ENCODE measurements around the gene GRIK4. TPM values are rescaled to one million over a fixed set of nuclear protein-coding genes. Genes with fewer than 3 reads are reported as not detected.

GRIK4 gene
- total RNA-seq, 3 donors from 2014 or later (not counting 1 experiment from before 2014, with no cell fraction given), result 2.2 to 32.3 (median 21.9) TPM

- H3K27ac ChIP-seq (ENCODE audit: low read length), result no peak overlapping the region
- Mint-ChIP-seq H3K4me1 (no peaks in the 10 kb centered on the region), H3K4me3 (no peak overlapping the region), H3K27me3 (ENCODE audit: low read depth in 2 of 2) (peaks cover 0 to 41% of the 10 kb centered on the region in 2 donors), H3K27ac (no peak overlapping the region), H3K36me3 (no peaks in the 10 kb centered on the region), H3K9me3 (no peaks in the 10 kb centered on the region)
- no peak for TF ChIP-seq CTCF (IDR thresholded peaks at IDR 0.05)
- ATAC-seq (no peak), DNase-seq (no peak)
- no peaks in the 10 kb centered on the region for H3K27me3 ChIP-seq (ENCODE audit: control insufficient read depth, insufficient read depth, low read length)
- 91% methylated on average over 6 of the region's 6 CpGs for WGBS (ENCODE audit: insufficient coverage)
- no peak overlapping the region for H3K4me3 ChIP-seq (ENCODE audit: low read length)
- H3K36me3 ChIP-seq (ENCODE audit: control insufficient read depth, insufficient read depth, low read length), result no peaks in the 10 kb centered on the region
- no peaks in the 10 kb centered on the region for H3K4me1 ChIP-seq (ENCODE audit: control insufficient read depth, insufficient read depth, low read length)
- no peaks in the 10 kb centered on the region for H3K9me3 ChIP-seq (ENCODE audit: control insufficient read depth, insufficient read depth, low read length)
- intact Hi-C loops (cut with micrococcal nuclease), result no loop called here
Measured at GRCh38 chr11:120972621-120973020, 461.1 kb downstream of the GRIK4 start.

GRCh38 chr11:120973501-120973900, 462.0 kb downstream of the GRIK4 start:
- ATAC-seq (no peak), DNase-seq (no peak)
- Mint-ChIP-seq H3K4me1 (no peaks in the 10 kb centered on the region), H3K27me3 (ENCODE audit: low read depth in 2 of 2) (peaks cover 0 to 50% of the 10 kb centered on the region in 2 donors), H3K27ac (no peak overlapping the region), H3K36me3 (no peaks in the 10 kb centered on the region), H3K4me3 (no peak overlapping the region), H3K9me3 (no peaks in the 10 kb centered on the region)
- H3K9me3 ChIP-seq (ENCODE audit: control insufficient read depth, insufficient read depth, low read length), result no peaks in the 10 kb centered on the region
- intact Hi-C loops (cut with micrococcal nuclease), result no loop called here
- H3K36me3 ChIP-seq (ENCODE audit: control insufficient read depth, insufficient read depth, low read length), result no peaks in the 10 kb centered on the region
- no peak for TF ChIP-seq CTCF (IDR thresholded peaks at IDR 0.05)
- no peaks in the 10 kb centered on the region for H3K4me1 ChIP-seq (ENCODE audit: control insufficient read depth, insufficient read depth, low read length)
- H3K27me3 ChIP-seq (ENCODE audit: control insufficient read depth, insufficient read depth, low read length), result no peaks in the 10 kb centered on the region
- no peak overlapping the region for H3K27ac ChIP-seq (ENCODE audit: low read length)
- 85% methylated on average over 7 of the region's 7 CpGs for WGBS (ENCODE audit: insufficient coverage)
- H3K4me3 ChIP-seq (ENCODE audit: low read length), result no peak overlapping the region

- H3K9me3 Mint-ChIP-seq, result no peaks in the 10 kb centered on the region
- no peak overlapping the region for H3K27ac ChIP-seq (ENCODE audit: low read length)
- no peak overlapping the region for H3K27ac Mint-ChIP-seq
- H3K27me3 ChIP-seq (ENCODE audit: control insufficient read depth, insufficient read depth, low read length), result no peaks in the 10 kb centered on the region
- TF ChIP-seq CTCF (IDR thresholded peaks at IDR 0.05), result no peak
- H3K4me3 ChIP-seq (ENCODE audit: low read length), result no peak overlapping the region
- H3K4me3 Mint-ChIP-seq, result no peak overlapping the region
- 77% methylated on average over 9 of the region's 9 CpGs for WGBS (ENCODE audit: insufficient coverage)
- H3K27me3 Mint-ChIP-seq (ENCODE audit: low read depth in 2 of 2), result peaks cover 0 to 55% of the 10 kb centered on the region in 2 donors
- ATAC-seq, result no peak
- H3K4me1 Mint-ChIP-seq, result no peaks in the 10 kb centered on the region
- no peaks in the 10 kb centered on the region for H3K9me3 ChIP-seq (ENCODE audit: control insufficient read depth, insufficient read depth, low read length)
- DNase-seq, result no peak
- H3K36me3 Mint-ChIP-seq, result no peaks in the 10 kb centered on the region
- no peaks in the 10 kb centered on the region for H3K4me1 ChIP-seq (ENCODE audit: control insufficient read depth, insufficient read depth, low read length)
- H3K36me3 ChIP-seq (ENCODE audit: control insufficient read depth, insufficient read depth, low read length), result no peaks in the 10 kb centered on the region
- intact Hi-C loops (cut with micrococcal nuclease), result no loop called here
Measured at GRCh38 chr11:120974466-120974865, 462.9 kb downstream of the GRIK4 start.

- Histone ChIP-seq H3K36me3 (ENCODE audit: control insufficient read depth, insufficient read depth, low read length) (no peaks in the 10 kb centered on the region), H3K9me3 (ENCODE audit: control insufficient read depth, insufficient read depth, low read length) (no peaks in the 10 kb centered on the region), H3K27me3 (ENCODE audit: control insufficient read depth, insufficient read depth, low read length) (no peaks in the 10 kb centered on the region), H3K4me3 (ENCODE audit: low read length) (no peak overlapping the region), H3K27ac (ENCODE audit: low read length) (no peak overlapping the region), H3K4me1 (ENCODE audit: control insufficient read depth, insufficient read depth, low read length) (no peaks in the 10 kb centered on the region)
- Mint-ChIP-seq H3K4me1 (no peaks in the 10 kb centered on the region), H3K9me3 (no peaks in the 10 kb centered on the region), H3K36me3 (no peaks in the 10 kb centered on the region), H3K4me3 (no peak overlapping the region), H3K27ac (no peak overlapping the region), H3K27me3 (ENCODE audit: low read depth in 2 of 2) (peaks cover 0 to 57% of the 10 kb centered on the region in 2 donors)
- no peak for DNase-seq
- no peak for TF ChIP-seq CTCF (IDR thresholded peaks at IDR 0.05)
- 45% methylated on average over 4 of the region's 4 CpGs for WGBS (ENCODE audit: insufficient coverage)
- ATAC-seq, result no peak
- intact Hi-C loops (cut with micrococcal nuclease), result no loop called here
Measured at GRCh38 chr11:120974965-120975364, 463.4 kb downstream of the GRIK4 start.

All from natural killer cell (primary cell).